ENCODE results near the gene UBE2J1.

Gene UBE2J1

GRCh38 chr6:89368999-89369398 is 16.5 kb upstream of the UBE2J1 start:
- in situ Hi-C loops (cut with MboI; ENCODE audit: low sequenced_read_pairs, unreplicated experiment), result no loop called here

GRCh38 chr6:89368107-89368506 is 15.6 kb upstream of the UBE2J1 start:
- in situ Hi-C loops (cut with MboI; ENCODE audit: low sequenced_read_pairs, unreplicated experiment), result no loop called here
- DNase-seq (ENCODE audit: low spot score), result no peak
- peak; percentile 77 for TF ChIP-seq CTCF (IDR thresholded peaks at IDR 0.05; ENCODE audit: borderline replicate concordance, control extremely low read depth, extremely low read depth, insufficient read depth, missing control alignments)

More at GRCh38 chr6:89368999-89369398, 16.5 kb upstream of the UBE2J1 start:
- TF ChIP-seq CTCF (IDR thresholded peaks at IDR 0.05; ENCODE audit: borderline replicate concordance, control extremely low read depth, extremely low read depth, insufficient read depth, missing control alignments), result no peak
- DNase-seq (ENCODE audit: low spot score), result no peak

GRCh38 chr6:89364586-89364985 is 12.1 kb upstream of the UBE2J1 start:
- DNase-seq (ENCODE audit: low spot score), result no peak
- in situ Hi-C loops (cut with MboI; ENCODE audit: low sequenced_read_pairs, unreplicated experiment), result no loop called here
- no peak for TF ChIP-seq CTCF (IDR thresholded peaks at IDR 0.05; ENCODE audit: borderline replicate concordance, control extremely low read depth, extremely low read depth, insufficient read depth, missing control alignments)

- no peak for TF ChIP-seq CTCF (IDR thresholded peaks at IDR 0.05; ENCODE audit: borderline replicate concordance, control extremely low read depth, extremely low read depth, insufficient read depth, missing control alignments)
- no peak for DNase-seq (ENCODE audit: low spot score)
- in situ Hi-C loops (cut with MboI; ENCODE audit: low sequenced_read_pairs, unreplicated experiment), result no loop called here
These were observed 8.6 kb upstream of the UBE2J1 start for GRCh38 chr6:89361171-89361570.

- DNase-seq (ENCODE audit: low spot score), result peak; percentile 62
- TF ChIP-seq CTCF (IDR thresholded peaks at IDR 0.05; ENCODE audit: borderline replicate concordance, control extremely low read depth, extremely low read depth, insufficient read depth, missing control alignments), result no peak
- in situ Hi-C loops (cut with MboI; ENCODE audit: low sequenced_read_pairs, unreplicated experiment), result no loop called here
These were observed 8.0 kb upstream of the UBE2J1 start for GRCh38 chr6:89360415-89360999.

- TF ChIP-seq CTCF (IDR thresholded peaks at IDR 0.05; ENCODE audit: borderline replicate concordance, control extremely low read depth, extremely low read depth, insufficient read depth, missing control alignments), result no peak
- in situ Hi-C loops (cut with MboI; ENCODE audit: low sequenced_read_pairs, unreplicated experiment), result no loop called here
- no peak for DNase-seq (ENCODE audit: low spot score)
These were observed 7.0 kb upstream of the UBE2J1 start for GRCh38 chr6:89359561-89359960.

Data from GM13976 (cell line).